ENCODE results near the gene PRSS12. TPM values are rescaled to one million over a fixed set of nuclear protein-coding genes. Genes with fewer than 3 reads are reported as not detected.

The PRSS12 gene
- total and polyA plus RNA-seq, 2 experiments from 2014 or later = 5.5 to 12.9 TPM

- Histone ChIP-seq H3F3A (replicated peaks; ENCODE audit: low read depth) (peaks cover 23% of the 10 kb centered on the region), H3K9me2 (ENCODE audit: insufficient read depth) (no peaks in the 10 kb centered on the region), H3K27ac (ENCODE audit: low read depth) (peak overlapping the region; percentile 93), H3K4me3 (peak overlapping the region; percentile 95), H3K4me1 (ENCODE audit: insufficient read depth) (peaks cover 23% of the 10 kb centered on the region), H3K4me2 (peak overlapping the region; percentile 96), H3K79me2 (replicated peaks; ENCODE audit: insufficient read depth) (peaks cover 15% of the 10 kb centered on the region), H2AFZ (no peak overlapping the region), H3K36me3 (ENCODE audit: insufficient read depth) (peaks cover 15% of the 10 kb centered on the region; the same call in 1 of the 2 replicates), H3K27me3 (ENCODE audit: insufficient read depth) (no peaks in the 10 kb centered on the region), H4K20me1 (replicated peaks; ENCODE audit: insufficient read depth) (peaks cover 5% of the 10 kb centered on the region; the same call in 1 of the 2 replicates)
- Mint-ChIP-seq H3K27me3 (ENCODE audit: insufficient read depth, low read depth, poor library complexity) (peaks cover 14% of the 10 kb centered on the region), H3K4me3 (peak overlapping the region; percentile 91), H3K36me3 (ENCODE audit: low read depth) (peaks cover 38% of the 10 kb centered on the region), H3K4me1 (peaks cover 18% of the 10 kb centered on the region), H3K27ac (peak overlapping the region; percentile 99), H3K9me3 (peaks cover 3% of the 10 kb centered on the region; the same call in 2 of the 3 replicates)
- no peak for DNase-seq (ENCODE audit: low spot score)
- no peak for TF ChIP-seq ZNF331 (CRISPR knock-in tag; IDR thresholded peaks at IDR 0.05; ENCODE audit: low read depth)
- TF ChIP-seq POLR2AphosphoS5 (IDR thresholded peaks at IDR 0.05; ENCODE audit: low read depth) = no peak
- no peak for TF ChIP-seq JUNB (IDR thresholded peaks at IDR 0.05; ENCODE audit: unreplicated experiment)
- no peak for TF ChIP-seq EZH2phosphoT487 (IDR thresholded peaks at IDR 0.05; ENCODE audit: unreplicated experiment)
- no peak for TF ChIP-seq REST (IDR thresholded peaks at IDR 0.05; ENCODE audit: unreplicated experiment)
- TF ChIP-seq CTCF (conservative IDR thresholded peaks at IDR 0.05; ENCODE audit: low read depth in 2 of 2) = no peak
- TF ChIP-seq ZNF114 (CRISPR knock-in tag; IDR thresholded peaks at IDR 0.05) = no peak
- TF ChIP-seq ZNF462 (CRISPR knock-in tag; IDR thresholded peaks at IDR 0.05) = no peak
- TF ChIP-seq ETS1 (IDR thresholded peaks at IDR 0.05) = no peak
- no peak for TF ChIP-seq CREB1 (CRISPR knock-in tag; IDR thresholded peaks at IDR 0.05; ENCODE audit: low read depth)
- no peak for TF ChIP-seq NANOG (IDR thresholded peaks at IDR 0.05; ENCODE audit: borderline replicate concordance)
- TF ChIP-seq EZH2 (IDR thresholded peaks at IDR 0.05; ENCODE audit: low read depth, unreplicated experiment) = no peak
- ATAC-seq = no peak
These were observed 72.8 kb downstream of the PRSS12 start for GRCh38 chr4:118279920-118280432.

Measured in GM23338 (cell line).